HG02571 (cell line): ENCODE results near the gene AMOTL2.

ENCODE experiments used
- ATAC-seq: cut with Tn5 transposase; IDR thresholded peaks from one replicate; pipeline ENCODE4 v1.9.1; 2021; ENCODE audit warnings: mild to moderate bottlenecking, moderate library complexity; ENCODE audit not compliant: unreplicated experiment

AMOTL2 gene

DNA sequence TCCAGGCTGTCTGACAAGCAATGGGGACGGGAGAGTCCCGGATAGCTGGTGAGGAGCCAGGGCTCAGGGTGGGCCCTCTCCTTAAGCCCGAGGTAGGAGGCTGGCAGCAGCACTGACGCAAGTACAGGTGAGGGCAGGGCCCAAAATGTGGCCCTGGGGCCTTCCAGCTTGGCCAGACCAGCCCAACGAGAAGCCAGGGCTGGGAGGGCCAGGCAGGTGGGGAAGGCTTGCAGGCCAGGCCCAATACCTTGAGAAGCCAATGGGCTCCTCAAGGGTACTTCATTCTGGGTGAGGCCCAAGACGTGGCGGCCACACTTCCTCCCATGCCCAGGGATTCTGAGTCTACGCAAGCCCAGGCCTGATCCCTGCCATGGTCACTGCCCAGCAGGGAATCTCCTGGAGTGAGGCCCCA, 37.2 kb downstream of the AMOTL2 start:
- no peak for ATAC-seq

DNA sequence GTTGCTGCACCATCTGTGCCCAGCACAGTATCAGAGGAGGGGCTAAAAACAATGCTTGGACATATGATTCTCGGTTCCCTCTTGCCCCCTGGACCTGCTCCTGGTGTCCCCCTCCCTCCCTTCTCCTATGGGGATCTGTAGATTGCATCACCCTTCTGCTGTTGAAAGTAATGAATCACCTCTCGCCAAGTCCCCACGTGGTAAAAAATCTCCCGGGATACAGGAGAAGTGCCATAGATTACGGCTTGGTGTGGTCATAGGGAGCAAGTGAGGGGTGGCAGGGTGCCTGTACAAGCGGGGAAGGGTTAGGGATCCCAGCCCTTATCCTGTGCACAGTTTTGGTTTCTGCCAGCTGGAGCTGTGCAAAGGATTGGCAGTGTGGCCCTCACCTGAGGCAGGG, 37.7 kb downstream of the AMOTL2 start:
- ATAC-seq: no peak

DNA sequence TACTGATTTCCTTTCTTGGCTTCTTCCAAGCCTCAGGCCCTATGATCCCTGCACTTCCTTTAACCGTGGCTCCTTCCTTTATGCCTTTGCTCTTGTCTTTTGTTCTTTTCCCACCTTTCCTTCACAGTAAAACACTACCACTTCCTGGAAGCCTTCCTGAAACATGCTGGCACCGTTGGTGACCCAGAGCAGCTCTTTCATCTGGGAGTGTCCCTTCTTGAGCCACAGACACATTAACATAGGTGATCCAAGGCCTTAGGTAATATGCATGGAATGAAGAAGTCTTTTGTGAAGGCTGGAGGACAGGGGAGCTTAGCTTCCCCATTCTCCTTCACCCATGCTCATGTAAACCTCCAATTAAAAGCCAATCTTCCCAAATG, 39.4 kb downstream of the AMOTL2 start:
- ATAC-seq: no peak

DNA sequence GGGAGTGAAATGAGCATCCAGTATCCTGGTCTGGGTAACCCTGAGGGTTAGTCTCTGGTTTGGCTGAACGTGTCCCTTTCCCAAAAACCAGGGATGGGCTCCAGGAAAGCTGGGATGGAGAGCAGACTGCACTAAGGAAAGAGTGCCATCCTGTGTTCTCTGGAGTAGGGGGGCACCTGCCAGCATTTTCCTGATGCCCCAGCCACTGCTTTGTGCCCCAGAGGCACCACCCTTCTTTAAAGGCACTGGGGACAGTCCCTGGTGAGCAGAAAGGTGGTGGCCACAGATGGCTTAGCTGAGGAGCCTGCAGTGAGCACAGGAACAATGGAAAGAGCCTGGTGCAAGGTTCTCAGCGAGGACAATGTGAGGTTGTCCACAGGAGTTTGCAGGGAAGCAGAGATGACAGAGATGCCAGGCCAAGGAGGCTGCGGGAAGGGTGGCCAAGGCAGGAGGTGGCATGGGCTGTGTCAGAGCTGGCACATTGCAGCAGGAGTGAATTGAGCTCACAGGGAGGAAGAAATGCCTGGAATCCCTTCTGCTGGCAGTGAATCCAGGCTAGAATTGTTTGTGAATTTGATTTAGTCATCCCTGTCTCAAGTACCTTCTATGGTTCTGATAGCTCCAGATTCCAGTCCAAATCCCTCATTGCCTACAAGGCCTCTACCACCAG, 39.9 kb downstream of the AMOTL2 start:
- no peak for ATAC-seq

DNA sequence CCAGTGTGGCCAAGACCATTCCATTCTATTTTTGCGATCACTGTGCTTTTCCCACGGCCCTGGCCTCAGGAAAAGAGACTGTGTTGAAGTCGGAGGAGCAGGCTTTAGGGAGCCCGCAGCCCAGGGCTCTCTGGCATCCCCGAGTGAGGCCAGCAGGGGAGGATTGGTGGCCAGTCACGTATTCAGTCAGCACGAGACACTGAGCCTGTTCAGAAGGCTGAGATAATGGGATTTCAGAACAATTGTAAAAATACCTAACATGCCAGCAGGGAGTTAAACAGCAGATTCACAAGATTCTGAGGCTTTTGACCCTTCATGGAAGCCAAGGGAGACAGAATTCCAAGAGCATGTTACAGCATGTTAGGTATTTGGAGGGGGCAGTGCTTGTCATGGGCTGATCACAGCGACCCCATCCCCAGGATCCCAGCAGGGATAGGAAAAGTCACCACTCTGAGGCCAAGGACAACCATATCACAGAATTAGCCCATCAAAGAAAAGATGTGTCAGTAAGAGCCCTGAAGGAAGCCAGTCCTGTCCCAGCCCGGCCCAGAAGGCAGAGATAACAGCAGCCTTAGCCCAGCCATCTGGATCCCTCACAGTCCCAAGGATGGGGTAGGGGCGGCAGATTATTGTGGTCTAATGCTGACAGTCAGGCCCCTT, 40.6 kb downstream of the AMOTL2 start:
- ATAC-seq: no peak

DNA sequence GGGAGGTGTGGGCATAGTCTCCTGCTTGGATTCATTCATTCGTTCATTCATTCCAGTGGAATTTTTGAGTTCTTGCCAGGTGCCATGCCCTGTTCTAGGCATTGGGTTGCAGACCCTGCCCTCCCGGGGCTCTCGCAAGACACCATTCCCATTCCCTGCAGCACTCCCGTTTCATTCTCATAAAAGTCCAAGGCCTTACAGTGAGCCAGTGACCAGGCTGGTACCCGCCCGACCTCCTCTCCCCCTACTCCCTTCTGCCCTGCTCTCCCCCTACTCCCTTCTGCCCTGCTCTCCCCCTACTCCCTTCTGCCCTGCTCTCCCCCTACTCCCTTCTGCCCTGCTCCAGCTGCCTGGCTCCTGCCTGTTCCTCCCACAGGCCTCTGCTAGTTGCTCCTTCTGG, 41.9 kb downstream of the AMOTL2 start:
- ATAC-seq: no peak

DNA sequence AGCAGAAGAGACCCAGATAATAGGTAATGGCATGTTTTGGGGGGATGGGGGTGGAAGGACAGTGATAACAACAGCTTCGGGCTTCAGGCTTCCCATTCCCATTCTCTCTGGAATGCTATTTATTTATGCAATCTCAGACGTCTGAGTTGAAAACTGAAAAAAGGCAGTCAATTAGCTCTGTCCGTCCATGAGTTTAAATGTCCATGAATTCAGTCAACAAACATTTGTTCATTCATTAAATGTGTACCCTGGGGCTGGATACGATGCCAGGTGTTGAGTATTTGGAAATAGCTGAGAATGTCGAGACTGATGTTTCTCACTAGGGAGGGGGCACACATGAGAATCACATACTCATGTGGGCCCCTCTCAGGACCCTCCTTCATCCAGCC, 42.4 kb downstream of the AMOTL2 start:
- ATAC-seq: no peak

DNA sequence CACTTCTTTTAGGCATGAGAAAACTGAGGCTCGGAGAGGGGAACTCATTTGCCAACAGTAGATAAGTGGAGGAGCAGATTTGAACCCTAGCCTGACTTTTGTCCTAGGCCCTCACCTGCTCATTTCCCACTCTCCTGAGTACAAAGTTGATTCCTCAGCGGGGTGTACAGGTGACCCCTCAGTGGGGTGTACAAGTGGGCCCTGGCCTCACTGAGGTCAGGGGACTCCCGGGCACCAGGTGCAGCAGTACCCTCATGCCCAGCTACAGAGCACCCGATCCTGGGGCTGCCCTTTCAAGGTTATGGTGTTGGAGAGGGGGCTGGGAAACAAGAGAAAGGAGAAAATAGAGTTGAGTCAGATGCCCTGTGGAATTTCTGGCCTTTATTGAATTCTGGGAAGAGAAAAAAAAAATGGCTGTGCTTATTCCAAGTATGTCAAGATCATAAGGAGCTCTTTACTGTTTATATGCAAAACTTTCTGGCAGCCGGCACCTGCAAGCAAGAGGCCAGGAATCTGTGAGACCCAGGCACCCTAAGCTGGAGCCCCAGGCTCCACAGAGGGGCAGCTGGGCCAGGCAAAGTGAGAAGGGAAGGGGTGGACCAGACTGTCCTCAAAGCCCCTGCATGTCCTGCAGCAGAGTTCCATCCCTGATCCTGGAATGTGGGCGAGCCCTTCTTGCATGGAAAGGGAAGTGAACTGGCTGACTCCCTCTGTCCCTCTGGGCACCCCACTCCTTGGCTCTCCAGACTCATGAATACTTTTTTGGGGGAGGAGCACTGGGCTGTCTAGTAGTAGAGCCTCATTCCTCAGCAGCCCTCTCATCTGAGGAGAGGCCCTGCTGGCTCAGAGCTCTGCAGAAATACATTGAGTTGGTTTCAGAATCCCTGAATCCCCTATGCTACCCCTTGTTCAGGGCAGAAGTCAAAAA, 43.1 kb downstream of the AMOTL2 start:
- no peak for ATAC-seq

DNA sequence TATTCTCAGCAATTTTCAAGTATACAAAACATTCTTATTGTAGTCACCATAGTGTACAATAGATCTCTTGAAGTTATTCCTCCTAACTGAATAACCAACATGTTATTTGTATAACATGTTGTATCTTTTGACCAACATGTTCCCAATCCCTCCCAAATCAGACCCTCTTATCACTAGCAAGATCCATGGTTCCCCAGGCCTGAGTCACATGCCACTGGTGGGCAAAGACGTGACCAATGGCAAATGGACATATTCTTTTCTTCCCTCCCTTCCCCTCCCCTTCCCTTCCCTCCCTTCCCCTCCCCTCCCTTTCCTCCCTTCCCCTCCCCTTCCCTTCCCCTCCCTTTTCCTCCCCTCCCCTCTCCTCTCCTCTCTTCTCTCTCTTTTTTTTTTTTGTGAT, 45.4 kb downstream of the AMOTL2 start:
- ATAC-seq: no peak

DNA sequence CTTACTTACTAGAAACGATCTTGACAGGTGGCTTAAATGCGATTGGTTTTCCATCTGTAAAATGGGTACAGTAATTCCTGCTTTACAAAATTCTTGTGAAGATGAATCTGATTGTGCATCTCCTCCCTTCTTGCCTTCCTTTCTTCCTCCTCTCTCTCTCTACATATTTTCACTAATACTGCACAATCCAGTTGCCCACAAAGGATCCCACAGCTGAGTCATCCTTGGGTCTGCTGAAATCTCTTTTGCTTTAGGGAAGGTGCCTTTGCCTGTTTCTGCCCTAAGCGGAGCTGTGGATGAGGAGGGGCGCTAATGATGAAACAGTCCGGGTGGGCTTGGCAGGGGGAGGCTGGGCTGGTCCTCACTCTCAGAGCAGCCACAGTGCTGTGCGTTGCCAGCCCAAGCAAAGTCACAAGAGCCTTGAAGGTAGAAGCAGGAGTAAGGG, 46.1 kb downstream of the AMOTL2 start:
- ATAC-seq: no peak

DNA sequence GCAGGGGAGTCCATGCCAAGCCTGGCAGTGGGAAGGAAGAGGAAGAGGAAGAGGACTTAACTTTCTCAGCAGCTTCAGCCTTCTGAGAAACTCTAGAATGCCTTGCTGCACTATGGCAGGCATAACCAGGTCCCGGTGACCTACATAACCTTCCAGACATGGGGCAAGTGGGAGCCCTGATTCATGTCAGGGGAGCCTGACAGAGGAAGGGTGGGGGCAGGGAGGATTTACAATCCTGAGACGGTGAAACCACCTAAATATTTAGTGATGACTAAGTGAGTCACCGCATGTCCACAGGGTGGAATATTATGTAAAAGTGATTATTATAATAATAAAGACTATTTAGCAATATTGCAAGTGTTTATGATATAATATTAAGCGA, 46.7 kb downstream of the AMOTL2 start:
- no peak for ATAC-seq

DNA sequence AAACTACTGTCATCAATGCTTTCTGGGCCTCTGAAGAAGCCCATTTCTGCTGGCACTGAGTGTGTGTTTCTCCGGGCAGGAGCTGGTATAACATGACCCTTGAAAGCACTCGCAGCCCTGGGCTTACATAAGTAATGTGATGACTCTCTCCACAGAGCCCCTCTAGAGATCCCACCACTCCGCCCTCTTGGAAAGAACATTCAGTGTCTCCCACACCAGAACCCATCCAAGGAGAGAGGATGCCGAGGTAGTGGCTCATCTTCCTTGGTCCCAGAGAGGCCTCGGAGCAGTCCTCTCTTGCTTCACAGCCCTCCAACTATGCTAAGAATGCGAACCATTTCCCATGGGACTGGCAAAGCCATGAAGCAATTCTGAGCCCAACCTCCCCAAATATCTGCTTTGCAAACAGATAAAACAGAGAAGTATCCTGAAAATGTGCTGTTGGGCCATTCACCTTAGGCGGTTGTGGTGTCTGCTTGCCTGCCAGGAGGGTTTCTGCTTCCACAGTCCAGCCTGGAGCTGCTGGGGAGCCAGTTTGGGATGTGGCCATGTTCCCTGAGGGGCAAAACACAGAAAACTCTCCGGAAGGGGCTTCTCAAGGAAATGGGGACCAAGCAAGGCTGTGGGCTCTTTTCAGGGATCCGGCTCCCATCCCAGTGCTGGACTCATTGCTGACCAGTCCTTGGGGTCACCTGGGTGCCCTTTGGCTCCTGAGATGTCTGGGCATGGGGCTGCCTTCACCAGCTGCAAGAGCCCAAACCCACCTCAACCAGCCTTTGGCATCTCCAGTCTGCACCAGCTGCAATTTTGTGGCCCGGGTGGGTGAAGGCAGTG, 47.3 kb downstream of the AMOTL2 start:
- no peak for ATAC-seq

DNA sequence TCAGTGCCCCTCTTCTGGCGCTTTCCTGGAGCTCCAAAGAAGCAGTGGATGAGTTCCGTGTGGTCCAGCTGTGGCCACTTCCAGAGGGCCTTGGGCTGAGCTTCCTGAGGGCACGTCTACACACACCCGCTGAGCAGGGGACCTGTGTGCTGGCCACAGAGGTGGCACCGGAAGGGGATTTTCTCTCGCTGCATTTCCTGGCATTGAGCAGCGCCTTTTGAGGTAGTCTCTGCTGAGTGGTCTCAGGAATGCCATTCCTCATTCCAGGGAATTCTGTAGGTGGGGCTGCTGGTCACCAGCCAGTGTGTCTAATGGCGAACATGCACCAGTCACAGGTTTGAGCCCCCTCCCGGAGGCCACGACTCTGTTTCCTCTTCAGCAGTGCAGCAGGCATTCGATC, 48.1 kb downstream of the AMOTL2 start:
- no peak for ATAC-seq

DNA sequence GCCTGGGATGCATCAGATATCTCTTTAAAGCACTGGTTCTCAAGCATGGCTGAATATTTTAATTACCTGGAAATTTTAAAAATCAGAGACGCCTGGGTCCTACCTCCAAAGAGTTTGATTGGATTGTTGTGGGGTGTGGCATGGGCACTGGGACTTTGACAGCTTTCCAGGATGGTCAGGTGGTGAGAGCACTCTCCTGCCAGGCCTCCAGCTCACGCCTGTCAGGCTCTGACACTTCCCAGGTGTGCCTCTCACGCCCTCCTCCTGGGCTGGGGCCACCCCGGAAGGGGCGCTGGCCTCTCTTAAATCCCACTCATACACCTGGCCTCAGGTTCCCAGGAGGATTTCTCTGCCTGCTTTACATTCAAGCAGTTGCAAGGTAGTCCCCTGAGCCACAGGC, 48.5 kb downstream of the AMOTL2 start:
- ATAC-seq: no peak

DNA sequence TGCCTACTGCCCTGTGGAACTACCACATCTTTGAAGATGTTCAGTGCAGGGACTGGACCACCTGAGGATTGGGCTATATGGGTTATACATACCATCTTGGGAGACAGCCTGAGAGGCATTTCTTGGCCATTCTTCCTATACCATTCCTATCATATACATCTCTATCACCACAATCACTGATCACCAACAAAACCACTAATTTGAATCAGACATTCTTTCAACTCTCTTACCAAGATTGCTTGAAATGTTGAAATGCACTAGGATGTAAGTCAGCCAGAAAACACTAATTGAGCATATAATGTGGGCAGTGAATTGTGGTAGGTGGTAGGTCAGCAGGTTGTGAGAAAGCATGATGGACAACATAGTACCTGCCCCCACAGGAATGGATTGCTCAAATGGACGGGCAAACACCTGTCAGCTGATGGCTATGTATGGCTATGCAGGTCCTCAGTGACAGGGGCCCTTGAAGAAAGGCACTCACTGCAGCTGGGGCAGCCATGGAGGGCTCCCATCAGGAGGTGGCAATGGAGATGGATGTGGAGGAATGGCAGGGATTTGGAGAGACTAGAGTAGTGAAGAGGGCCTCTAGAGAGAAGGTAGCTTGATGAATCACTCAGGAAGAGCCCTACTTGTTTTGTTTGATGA, 49.1 kb downstream of the AMOTL2 start:
- no peak for ATAC-seq

DNA sequence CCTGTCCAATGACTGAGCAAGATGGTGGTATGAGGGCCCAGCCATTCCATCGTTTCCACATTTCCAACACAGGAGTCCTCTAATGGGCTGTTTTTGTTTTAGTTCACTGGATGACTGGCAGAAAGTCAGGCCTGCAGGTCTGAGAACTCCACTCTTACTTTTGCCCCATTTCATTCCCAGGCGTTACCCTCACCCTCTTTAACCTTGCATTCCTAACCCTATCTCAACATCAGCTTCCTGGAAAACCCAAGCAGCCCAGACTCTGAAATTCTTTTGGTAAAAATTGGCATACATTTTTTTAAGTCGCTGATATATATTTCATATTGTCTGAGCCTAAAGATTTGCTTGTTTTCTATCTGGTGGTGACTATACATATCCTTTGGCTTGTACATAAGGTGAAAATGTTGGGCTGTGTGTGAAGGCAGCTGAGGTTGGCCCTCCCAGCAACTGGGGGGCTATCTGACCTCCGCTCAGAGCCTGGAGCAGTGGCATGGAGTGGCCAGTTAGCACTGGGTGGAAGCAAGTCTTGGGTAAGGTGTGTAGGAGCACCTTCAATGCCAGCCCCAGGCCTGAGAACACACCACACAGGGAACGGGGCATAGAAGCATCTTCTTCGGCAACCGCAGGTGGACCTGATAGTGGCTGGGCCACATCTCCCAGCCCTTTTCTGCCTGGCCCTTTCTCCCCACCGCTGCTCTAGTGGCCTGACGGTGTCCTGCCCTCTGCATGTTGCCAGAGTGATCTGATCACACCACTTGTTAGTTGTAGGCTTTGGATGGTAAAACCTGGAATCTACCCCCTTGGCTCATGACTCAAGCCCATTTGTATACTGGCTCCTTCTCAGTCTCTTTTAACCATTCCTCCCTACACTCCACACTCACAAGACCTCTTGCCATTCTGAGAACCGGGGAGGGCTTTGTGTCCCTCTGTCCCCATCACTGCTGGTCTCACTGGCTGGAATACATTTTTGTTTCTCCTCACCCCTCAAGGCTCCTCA, 50.0 kb downstream of the AMOTL2 start:
- no peak for ATAC-seq

DNA sequence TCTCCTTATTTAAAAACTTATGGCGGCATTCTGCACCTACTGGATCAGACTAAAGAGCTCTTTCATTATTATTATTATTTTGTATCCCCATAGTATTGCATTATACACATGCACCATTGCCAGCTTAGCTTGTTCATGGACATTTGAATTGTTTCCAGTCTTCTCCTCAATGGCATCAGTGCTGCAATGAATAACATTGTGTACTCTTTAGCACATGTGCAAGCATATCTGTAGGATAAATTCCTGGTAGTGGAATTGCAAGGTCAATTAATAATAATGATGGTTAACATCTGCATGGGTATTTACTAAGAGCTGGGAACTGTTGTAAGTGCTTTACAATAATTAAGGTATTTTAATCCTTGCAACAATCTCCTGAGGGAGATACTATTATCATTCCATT, 52.0 kb downstream of the AMOTL2 start:
- no peak for ATAC-seq

DNA sequence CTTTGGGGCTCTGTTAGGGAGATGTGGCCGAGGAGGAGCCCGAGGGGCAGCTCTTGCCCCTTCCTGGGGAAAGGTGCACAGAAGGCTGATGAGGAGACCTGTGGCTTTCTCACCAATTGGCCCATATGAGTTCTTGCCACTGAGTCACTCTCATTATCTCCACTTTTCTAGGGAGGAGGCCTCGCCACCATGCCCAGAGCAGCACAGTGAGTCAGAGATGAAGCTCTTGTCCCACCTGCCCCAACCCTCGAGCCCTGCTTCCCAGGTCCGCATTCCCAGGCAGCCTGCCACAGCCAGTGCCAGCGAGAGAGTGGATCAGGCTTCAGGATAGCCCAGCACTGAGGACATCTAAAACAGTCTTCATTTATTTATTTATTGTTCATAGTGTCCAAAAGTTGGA, 53.5 kb downstream of the AMOTL2 start:
- no peak for ATAC-seq

DNA sequence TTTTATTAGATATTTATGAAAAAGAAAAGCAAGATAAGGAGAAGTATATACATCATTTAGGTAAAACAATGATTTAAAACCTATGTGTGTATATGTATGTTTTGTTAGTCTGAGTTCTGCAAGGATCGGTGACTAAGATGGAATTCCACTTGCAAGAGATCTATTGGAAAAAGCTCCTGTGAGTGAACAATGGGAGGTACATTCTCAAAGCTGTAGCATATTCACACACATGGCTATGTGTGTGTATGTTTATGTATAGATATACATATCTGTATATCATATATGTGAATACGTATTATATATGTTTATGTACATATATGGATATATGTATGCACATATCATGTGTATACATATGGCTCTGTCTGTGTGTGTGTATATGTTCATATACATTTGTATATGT, 54.3 kb downstream of the AMOTL2 start:
- ATAC-seq: no peak
